ENCODE results near the gene NDUFB11.

The NDUFB11 gene

DNA sequence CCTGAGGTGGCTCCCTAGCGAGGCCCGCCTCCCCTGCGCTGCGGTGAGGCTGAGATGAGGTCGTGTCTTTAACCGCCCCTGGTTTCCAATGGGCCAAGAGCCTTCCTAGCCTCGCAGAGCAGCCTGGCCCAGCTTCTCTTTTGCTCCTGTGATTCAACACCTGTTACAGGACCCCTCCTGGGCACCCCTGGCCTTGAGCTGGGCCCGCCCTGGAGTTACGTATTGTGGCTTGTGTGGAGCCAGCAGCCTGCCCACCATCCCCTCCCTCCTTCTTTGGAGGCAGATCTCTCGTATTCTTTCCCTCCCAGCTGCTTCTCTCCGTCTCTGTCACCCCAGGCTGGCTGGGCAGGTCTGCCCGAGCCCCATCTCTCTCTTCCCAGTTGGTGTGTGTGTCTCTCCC, 29.9 kb upstream of the NDUFB11 start:
- DNase-seq, result no peak

DNA sequence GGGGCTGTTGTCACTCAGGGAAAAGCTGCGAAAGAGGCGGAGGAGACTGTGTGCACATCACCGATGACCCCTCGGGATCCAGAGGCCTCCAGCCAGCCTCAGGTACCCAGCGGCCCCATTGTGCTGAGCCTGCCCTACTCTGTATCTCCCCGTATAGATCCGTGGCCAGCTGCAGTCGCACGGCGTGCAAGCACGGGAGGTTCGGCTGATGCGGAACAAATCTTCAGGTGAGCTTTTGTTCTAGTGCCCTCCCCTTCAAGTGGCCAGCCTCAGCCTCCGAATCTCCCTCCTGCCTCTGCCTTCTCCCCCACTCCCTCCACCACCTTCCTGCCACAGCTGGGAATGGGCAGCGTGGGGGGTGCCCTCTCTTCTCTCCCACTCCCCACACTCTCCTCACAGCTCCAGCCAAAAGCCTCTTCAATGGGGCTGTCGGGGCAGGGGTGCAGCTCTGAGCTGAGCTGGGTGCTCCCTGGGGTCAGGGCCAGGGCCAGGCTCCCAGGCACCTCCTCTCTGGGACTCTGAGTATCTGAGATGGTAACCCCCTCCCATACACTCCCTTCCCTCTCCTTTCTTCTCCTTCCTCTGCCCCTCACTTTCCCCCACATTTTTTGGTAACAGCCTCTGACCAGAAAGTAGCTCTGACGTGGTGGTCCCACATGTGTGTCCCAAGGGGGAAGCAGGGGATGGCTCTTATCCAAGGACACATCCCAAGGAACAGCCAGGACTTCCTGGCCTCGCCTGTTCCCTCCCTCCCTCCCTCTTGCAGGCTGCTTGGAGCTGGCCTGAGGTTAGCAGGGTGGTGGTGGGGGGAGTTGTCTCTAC, 28.7 kb upstream of the NDUFB11 start:
- DNase-seq, result no peak

DNA sequence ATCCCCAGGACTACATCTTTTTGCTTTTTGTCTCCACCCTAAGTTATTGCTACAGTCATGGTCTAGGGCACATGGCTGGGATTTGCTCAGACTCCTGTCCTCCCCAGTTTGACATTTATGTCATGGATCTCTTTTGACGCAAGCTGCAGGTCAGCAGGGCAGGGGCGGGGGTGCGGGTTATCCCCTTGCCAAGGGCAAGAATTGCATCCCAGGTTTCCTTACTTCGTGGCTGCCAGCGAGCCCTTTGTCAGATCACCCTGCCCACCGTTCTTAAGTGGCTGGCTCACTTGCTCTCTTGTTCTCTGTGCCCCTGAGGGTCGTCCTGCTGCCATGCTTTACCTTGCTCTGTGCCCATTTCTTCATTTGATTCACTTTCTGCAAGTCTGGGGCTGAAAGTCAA, 28.0 kb upstream of the NDUFB11 start:
- no peak for DNase-seq

DNA sequence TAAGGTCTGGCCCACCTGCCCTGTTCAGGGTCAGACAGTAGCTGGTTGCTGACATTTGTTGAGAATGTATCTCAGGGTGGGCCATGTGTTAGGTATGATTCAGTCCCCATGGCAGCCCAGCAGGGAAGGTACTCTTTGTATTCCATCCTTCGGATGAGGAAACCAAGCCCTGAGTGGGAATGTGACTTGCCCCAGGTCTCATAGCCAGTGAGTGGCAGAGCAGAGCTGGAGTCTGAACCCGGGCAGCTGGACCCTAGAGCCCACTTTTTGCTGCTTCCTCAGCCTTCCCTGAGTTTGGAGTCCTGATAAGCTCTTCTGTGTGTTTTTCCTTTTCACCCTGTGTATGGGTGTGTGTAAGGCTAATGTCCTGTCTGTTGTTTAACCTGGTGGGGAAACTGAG, 27.5 kb upstream of the NDUFB11 start:
- no peak for DNase-seq

DNA sequence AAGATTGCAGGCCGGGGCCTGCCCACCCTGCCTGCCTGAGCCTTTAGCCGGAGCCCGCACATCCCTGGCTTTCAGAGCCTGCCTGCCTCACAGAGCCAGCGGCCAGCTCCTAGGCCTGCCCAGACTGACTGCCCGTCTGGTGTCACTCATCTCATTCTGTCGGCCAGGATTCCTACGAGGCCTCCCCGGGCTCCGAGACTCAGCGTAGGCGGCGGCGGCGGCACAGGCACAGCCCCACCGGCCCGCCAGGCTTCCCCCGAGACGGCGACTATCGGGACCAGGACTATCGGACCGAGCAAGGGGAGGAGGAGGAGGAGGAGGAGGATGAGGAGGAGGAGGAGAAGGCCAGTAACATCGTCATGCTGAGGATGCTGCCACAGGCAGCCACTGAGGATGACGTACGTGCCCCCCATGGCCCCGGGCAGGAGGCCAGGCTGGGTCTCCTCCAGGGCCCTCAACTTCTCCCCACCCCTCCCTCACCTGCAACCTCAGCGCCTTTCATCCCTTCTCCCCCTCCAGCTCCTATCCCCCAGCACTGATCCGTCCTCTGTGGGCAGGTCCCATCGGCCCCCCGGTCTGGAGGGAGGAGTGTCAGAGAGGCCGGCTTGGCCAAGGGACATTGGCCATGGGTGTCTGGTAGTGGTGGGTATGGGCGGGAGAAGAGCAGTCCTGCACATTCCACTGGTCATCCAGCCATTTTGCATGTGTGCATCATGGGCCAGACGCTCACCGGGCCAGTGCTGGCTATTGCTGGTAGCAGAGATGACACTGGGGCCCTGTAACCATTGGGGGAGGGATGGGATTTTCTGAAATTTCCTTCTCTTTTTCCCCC, 26.6 kb upstream of the NDUFB11 start:
- no peak for DNase-seq

DNA sequence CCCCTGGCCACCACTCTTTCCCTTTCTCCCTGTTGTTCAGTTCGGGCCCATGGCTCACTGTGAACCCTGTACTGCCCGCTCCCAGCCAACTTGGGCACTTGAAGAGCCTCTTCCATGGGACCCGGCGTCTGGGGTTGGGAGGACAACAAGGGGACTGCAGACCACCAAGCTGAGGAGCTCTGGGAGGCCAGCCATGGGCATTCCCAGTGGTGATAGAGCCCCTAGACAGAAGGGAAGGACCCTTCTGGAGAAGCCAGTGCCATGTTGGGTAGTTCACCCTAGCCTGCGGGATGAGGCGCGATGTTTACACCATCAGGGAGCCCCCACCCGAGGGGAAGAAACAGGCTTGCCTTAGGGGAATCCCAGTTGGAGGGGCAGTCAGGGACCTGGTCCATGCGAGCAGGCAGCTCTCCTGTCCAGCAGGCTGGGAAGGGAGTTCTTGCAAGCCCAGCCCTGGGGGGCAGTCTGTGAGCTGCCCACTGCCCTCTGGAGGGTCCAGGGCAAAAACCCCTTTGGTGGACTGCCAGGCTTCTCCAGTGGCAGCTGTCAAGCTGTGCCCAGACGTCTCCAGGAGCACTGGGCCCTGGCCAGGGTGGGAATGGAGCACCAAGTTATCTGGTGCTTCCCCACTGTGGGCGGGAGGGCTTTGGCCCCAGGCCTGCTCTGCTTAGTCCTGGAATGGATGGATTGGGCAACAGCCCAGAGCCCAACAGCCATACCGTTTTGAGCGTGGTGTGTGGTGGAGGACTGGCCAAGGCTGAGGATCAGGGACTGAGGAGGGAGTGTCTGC, 25.4 kb upstream of the NDUFB11 start:
- no peak for DNase-seq

DNA sequence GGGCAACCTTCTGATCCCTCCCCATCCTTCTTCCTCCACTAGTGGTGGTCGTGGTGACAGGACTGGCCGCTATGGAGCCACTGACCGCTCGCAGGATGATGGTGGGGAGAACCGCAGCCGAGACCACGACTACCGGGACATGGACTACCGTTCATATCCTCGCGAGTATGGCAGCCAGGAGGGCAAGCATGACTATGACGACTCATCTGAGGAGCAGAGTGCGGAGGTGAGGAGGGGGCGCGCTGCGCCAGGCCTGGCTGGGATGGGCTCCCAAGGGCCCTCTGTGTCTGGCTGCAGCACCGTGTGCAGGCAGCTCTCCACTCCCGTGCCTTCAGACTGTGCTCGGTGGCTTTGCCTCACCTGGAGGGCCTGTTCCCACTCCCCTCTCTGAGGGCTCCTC, 24.8 kb upstream of the NDUFB11 start:
- DNase-seq, result no peak

DNA sequence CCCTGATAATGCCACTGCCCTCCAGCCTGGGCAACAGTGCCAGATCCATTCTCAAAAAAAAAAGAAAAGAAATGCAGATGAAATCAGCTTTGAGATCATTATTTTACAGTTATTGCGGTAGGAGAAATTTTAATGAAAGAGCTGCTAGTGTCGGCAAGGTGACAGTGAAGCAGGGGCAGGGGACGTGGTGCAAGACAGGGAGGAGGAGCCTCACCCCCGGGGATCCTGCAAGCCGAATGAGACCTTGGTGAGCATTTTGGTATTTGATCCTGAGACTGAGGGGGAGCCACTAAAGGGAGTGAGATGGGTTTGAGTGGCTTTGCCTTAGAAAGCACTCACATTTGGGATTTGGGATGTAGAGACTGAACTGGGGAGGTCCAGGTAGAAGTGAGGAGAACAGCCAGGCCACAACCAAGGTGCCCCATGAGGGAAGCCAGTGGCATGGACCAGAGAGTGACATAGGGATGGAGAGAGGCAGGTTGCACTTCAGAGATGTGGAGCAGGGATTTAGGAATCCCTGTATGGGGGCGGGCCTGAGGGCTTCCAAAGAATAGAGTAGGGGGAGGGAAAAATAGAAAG, 24.1 kb upstream of the NDUFB11 start:
- no peak for DNase-seq

DNA sequence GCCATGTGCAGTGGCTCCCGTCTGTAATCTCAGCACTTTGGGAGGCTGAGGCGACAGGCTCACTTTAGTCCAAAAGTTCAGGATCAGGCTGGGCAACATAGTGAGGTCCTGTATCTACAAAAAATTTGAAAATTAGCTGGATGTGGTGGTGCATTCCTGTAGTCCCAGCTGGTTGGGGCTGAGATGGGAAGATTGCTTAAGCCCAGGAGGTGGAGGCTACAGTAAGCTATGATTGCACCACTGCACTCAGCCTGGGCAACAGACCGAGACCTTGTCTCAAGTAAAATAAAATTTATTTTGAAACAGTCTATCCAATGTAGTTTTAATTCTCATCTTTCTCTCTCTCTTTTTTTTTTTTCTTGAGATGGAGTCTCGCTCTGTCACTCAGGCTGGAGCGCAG, 21.6 kb upstream of the NDUFB11 start:
- no peak for DNase-seq

DNA sequence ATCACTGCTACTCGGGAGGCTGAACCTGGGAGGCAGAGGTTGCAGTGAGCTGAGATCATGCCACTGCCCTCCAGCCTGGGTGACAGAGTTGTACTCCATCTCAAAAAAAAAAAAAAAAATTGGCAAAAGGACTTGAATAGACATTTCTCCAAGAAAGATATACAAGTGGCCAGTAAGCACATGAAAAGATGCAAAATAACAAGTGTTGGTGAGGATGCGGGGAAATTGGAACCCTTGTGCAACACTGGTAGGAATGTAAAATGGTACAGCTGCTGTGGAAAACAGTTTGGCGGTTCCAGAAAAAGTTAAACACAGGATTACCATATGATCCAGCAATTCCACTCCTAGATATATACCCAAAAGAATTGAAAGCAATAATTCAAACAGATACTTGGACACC, 19.9 kb upstream of the NDUFB11 start:
- no peak for DNase-seq

DNA sequence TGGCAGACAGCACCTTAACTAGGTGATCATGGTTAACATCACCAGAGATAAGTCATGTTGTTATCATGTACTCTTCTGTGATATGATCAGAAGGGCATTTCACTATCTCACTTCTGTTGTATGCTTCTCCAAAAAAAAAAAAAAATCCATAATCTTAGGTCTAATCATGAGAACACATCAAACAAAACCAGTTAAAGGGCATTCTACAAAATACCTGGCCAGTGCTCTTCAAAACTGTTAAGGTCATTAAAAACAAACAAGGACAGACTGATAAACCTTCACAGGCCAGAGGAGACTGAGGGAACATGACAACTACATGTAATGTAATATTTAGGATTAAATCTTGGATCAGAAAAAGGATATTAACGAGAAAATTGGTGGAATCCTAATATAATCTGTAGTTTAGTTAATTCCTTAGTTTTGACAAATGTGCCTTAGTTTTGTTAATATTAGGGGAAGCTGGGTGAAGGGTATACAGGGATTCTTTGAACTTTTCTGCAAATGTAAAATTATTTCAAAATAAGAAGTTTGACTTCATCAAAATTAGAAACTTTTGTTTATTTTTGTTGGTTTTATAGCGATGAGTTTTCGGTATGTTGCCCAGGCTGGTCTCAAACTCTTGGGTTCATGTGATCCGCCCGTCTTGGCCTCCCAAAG, 18.6 kb upstream of the NDUFB11 start:
- DNase-seq, result no peak

DNA sequence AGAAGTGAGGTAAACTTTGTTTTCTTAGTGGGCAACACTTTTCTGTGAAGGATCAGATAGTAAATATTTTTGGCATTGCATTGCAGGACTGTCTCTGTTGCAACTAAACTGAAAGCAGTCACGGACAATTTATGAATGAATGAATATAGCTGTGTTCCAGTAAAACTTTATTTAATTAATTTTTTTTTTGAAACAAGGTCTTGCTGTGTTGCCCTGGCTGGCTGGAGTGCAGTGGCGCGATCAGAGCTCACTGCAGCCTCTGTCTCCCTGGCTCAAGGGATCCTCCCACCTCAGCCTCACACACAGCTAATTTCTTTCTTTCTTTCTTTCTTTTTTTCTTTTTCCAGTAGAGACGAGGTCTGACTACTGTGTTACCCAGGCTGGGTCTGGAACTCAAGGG, 16.3 kb upstream of the NDUFB11 start:
- no peak for DNase-seq

DNA sequence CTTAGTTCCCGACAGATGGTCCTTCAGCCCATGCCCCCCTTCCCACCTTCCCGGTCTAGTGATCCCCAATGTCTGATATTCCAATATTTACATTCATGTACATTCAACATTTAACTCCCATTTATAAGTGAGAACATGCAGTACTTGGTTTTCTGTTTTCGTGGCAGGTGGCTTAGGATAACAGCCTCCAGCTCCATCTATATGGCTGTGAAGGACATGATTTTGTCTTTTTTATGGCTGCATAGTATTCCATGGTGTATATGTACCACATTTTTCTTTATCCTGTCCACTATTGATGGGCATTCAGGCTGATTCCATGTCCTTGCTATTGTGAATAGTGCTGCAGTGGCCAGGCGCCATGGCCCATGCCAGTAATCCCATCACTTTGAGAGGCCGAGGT, 14.3 kb upstream of the NDUFB11 start:
- no peak for DNase-seq

DNA sequence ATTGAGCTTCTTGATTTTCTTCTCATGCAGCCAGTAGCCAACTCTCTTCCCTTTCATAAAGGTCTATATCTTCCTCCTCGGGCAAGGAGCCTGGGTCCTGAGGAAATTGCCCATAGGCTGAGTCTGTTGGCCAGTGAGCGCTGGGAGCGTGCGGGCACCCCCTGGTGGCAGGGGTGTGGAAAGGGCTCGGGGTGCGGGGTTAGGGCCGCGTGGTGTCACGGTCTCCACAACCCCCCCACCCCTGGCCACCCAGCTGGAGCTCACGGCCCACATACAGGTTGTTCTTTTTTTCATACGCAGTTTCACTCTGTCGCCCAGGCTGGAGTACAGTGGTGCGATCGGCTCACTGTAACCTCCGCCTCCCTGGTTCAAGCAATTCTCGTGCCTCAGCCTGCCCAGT, 13.6 kb upstream of the NDUFB11 start:
- DNase-seq, result no peak

DNA sequence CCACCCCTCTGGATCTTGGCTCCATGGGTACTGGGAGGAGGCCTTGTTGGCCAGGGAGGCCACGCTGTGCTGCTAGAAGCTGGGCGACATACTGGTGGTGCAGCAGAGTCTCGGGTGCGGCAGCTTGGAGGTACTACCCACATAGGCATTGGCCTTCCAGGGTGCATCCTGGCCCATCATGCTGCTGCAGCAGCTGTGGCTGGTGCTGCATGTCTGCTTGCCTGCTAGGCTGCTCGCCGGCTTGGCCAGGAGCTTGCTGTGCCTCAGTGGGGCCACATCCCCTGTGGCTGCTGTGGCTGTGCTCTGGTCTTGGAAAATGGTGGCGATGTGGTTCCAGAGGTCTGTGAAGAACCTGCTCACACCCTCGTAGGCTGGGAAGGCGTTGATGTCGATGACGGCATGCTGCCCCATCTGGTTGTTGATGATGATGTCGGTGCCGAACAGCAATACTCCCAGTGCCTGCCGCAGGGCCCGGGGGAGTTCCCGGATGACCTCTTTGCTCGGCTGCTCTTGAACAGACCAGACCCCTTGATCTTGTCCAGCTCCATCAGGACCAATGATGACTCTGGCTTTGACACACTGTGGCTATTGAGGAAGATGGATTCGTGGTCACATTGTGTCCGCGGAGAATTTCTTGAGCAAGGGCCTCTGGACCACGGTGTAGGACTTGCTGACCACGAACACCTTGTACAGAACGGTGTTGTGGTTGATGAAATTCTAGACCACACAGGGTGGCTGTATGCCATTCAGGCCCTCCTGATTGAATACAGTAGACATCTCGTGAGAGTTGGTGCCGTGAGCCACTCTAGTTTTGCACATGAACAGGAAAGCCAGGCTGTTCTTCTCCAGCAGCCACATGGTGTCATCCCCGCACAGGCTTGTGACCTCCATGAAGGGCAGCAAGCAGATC, 12.4 kb upstream of the NDUFB11 start:
- no peak for DNase-seq

DNA sequence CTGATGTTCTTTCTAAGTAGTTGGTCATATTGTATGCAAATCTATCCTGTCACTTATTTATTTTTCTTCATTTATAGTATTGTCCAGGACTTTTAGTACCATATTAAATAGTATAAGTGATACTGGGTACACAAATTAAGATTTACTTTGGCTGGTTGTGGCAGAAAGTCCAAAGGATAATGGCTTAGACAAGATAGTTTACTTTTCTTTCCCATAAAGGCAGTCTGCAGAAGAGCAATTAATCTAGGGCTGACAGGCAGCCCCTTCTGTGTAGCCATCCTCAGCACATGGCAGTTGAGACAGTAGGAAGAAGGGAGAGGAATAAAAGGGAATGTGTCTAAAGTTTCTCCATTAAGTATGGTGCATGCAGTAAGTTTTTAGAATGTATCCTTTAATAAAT, 6.9 kb upstream of the NDUFB11 start:
- no peak for DNase-seq

DNA sequence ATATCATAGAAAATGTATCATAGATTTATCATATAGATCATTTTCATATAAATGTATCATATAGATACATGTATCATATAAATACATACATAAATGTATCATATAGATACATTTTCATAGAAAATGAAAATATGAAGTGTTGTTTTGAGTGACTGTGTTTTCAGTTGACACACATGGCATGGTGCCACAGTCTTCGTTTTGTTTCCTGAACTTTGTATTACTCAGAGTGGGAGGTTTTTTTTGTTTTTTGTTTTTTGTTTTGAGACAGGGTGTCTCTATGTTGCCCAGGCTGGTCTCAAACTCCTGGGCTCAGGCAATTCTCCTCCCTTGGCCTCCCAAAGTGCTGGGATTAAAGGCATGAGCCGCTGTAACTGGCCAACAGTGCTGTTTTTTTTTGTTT, 4.4 kb upstream of the NDUFB11 start:
- no peak for DNase-seq

DNA sequence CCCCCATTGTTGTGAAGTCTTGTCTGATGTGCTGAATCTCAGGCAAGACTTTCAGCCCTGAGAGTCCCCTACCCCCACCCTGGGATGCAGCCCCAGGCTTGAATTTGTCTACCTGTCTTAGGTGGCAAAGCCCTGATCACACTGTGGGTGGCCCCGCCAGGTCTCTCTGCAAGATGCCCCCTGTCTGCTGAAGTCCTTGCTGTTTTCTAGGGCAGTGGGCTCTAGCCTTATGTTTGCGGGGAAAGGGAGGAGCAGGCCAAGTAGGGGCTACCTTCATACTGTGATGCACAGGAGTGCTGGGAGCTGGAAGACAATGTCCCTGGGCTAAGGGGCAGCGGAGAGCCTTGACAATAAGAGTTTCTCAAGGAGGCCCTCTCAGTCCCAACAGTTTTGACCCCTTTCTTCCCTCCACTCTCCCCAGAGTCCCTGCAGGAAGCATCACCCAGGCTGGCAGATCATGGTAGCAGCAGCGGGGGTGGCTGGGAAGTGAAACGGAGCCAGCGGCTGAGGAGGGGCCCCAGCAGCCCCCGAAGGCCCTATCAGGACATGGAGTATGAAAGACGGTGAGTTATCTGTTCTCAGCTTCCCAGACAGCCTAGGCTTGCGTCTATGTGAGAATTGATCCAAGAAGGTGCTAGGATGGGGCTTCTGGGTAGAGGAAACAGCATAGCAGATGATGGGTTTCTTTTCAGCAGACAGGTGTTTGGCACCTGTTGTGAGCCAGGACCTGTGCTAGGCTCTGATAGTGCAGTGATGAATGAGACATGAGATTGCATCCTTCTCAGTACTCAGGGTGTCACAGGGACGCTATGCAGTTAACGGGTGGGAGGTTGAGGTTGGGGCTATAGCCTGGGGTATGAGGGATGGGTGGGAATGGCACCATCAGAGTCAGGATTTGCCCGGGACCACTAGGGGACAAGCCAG, 2.7 kb upstream of the NDUFB11 start:
- no peak for DNase-seq

DNA sequence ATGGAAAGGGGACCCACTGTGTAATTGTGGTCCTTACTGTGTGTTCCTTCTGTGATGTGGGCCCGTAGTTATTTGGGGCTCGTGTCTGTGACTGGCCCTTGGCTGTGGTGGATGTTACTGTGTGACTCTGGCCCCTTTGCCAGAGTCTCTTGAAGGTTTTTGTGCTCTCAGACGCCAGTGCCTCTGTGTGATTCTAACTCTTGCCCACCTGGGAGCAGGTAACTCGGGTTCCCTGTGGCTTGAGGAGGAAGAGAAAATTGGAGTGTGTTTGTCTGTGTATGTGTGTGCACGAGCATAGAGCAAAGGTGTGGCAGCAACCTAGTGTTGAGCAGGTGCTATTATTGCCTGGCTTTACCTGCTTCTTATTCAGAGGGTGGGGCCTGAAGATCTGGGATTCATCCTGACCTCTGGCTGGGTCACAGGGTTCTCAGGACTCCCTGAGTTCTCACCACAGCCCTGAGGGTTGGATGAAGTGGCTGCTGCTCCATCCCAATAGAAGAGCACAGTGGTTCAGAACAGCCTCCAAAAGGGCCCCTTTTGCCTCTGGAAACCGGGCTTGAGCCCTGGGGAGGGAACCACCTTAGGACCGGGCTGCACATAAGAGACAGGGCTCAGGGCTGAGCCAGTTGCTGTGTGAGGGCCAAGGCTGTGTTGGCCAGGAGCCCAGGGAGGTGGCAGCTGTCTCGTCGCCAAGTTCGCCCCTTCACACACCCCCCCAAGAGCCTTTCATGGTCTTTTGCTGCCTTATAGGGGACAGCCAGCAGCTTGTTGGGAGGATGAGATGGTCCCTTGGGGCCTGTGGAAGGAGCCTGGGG, 1.8 kb upstream of the NDUFB11 start:
- no peak for DNase-seq

Data from CD4-positive, alpha-beta T cell treated with Interleukin-4 for 4 hours (primary cell).